ENCODE results near the gene ARHGEF28.

DNA sequence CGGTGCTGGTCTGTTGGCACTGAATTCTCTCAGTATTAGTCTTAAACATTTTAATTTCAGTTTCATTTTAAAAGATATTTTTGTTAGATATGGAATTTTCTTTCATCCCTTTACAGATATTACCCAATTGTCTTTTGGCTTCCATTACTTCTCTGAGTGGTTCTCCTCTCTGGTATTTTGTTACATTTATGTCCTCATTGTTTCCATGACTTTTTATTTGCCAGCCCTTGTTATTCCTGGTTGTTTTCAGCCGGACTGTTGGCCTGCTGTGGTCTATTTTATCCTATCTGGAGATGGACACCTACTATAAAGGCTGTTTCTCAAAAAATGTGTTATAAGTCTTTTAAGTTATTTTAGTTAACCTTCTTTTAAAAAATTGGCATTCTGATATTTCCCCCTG lies 117.2 kb downstream of the ARHGEF28 start:
- no peak for TF ChIP-seq POLR2A (IDR thresholded peaks at IDR 0.05)
- TF ChIP-seq, protein P1, sequence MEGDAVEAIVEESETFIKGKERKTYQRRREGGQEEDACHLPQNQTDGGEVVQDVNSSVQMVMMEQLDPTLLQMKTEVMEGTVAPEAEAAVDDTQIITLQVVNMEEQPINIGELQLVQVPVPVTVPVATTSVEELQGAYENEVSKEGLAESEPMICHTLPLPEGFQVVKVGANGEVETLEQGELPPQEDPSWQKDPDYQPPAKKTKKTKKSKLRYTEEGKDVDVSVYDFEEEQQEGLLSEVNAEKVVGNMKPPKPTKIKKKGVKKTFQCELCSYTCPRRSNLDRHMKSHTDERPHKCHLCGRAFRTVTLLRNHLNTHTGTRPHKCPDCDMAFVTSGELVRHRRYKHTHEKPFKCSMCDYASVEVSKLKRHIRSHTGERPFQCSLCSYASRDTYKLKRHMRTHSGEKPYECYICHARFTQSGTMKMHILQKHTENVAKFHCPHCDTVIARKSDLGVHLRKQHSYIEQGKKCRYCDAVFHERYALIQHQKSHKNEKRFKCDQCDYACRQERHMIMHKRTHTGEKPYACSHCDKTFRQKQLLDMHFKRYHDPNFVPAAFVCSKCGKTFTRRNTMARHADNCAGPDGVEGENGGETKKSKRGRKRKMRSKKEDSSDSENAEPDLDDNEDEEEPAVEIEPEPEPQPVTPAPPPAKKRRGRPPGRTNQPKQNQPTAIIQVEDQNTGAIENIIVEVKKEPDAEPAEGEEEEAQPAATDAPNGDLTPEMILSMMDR (IDR thresholded peaks at IDR 0.05): no peak

All from right lobe of liver (tissue), 4 donors.